HG03025 (cell line): Measurements from ENCODE around the gene PLA2G15.

Experiments used
- ATAC-seq: cut with Tn5 transposase; IDR thresholded peaks from one replicate; pipeline ENCODE4 v1.9.1; 2021; ENCODE audit warnings: mild to moderate bottlenecking, moderate library complexity; ENCODE audit not compliant: unreplicated experiment, low FRiP score

PLA2G15 gene

DNA sequence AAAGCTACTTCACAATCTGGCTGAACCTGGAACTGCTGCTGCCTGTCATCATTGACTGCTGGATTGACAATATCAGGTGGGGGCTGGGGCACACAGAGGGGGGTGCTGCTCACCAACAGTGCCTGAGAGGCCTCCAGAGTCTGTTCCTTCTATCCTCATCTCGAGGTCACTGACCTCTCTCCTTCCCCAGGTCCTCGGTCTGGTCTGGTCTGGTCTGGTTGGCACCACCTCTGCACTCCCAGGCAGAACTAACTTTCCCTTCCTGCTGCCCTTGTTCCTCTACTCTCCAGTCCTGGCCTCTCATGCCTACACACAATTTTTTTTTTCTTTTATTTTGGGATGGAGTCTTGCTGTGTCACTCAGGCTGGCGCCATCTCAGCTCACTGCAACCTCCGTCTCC is 4.2 kb downstream of the PLA2G15 start:
- ATAC-seq = no peak

- ATAC-seq = no peak
Measured at GRCh38 chr16:68250951-68251350, 5.8 kb downstream of the PLA2G15 start.

- ATAC-seq = no peak
Measured at GRCh38 chr16:68251832-68252231, 6.7 kb downstream of the PLA2G15 start.

GRCh38 chr16:68252383-68252782 is 7.2 kb downstream of the PLA2G15 start:
- no peak for ATAC-seq

DNA sequence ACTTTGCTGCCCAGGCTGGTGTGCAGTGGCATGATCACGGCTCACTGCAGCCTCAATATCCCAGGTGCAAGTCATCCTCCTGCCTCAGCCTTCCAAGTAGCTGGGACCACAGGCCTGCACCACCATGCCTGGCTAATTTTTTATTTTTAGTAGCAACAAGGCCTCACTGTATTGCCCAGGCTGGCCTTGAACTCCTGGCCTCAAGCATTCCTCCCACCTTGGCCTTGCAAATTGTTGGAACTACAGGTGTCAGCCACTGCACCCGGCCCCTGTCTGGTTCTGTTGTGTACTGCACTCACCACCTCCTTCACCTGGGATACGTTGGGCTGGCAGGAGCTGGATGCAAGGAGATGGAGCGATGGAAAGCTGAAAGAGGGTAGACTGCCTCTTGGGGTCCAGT is 8.5 kb downstream of the PLA2G15 start:
- ATAC-seq = no peak

GRCh38 chr16:68255712-68256111 is 10.5 kb downstream of the PLA2G15 start:
- no peak for ATAC-seq

- no peak for ATAC-seq
Measured at GRCh38 chr16:68257251-68257905, 12.2 kb downstream of the PLA2G15 start.

- ATAC-seq = no peak
Measured at GRCh38 chr16:68257906-68258800, 13.0 kb downstream of the PLA2G15 start.

DNA sequence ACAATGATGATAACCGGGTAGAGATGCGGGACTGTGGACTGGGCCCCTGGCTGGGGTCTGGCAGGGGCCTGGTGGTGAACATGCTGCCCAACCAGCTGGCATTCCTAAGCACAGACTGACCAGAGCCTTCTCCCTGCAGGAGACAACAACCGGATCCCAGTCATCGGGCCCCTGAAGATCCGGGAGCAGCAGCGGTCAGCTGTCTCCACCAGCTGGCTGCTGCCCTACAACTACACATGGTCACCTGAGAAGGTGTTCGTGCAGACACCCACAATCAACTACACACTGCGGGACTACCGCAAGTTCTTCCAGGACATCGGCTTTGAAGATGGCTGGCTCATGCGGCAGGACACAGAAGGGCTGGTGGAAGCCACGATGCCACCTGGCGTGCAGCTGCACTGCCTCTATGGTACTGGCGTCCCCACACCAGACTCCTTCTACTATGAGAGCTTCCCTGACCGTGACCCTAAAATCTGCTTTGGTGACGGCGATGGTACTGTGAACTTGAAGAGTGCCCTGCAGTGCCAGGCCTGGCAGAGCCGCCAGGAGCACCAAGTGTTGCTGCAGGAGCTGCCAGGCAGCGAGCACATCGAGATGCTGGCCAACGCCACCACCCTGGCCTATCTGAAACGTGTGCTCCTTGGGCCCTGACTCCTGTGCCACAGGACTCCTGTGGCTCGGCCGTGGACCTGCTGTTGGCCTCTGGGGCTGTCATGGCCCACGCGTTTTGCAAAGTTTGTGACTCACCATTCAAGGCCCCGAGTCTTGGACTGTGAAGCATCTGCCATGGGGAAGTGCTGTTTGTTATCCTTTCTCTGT is 14.0 kb downstream of the PLA2G15 start:
- no peak for ATAC-seq

GRCh38 chr16:68263559-68264127 is 18.5 kb downstream of the PLA2G15 start:
- no peak for ATAC-seq

DNA sequence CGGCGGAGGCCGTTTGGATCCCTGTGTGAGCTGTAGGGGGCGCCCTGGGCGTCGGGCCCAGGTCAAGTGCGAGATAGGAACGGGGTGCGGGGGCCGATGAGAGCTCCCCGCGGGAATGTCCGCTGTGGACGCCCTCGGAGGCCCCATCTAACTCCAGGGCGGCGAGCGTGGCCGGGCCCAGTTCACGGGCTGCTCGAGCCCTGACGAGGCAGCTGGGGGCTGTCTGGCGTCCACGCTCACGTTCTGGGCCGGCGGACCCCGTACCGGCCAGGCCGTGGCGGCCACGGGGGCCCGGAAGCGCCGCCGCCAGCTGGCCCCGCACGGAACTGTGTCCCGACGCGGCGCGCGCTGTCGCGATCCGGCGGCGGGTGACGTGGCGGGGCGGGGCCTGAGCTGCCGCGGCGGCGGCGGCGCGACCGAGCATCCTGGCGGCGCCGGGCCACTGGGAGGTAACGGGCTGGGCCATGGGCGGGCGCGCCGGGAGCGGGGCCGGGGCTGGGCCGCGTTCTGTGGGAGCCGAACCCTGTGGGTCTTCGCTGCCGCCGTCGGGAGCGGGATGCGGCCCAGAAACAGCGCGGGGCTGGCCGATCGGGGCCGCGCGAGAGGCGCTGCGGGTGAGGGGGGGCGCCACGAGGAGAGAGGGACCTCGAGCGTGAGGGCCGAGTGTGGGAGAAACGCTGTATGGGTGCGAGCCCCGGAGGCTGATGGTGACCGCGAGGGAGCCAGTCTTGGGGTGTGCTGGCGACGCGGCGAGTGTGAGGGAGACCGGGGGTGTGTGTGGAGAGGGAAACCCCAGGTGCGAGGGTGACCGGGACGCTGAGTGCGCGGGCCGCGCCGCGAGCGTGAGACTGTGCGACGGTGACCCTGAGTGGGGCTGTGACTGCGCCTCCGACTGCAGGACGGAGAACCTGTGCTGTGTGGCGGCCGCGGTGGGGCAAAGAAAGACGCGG is 19.2 kb downstream of the PLA2G15 start, which contains the start of gene SLC7A6:
Gene SLC7A6 (plus strand): TSS at position 399 of the 950 bp plus-strand sequence. CDS start 10,201 bp downstream, outside the sequence.
- ATAC-seq = peak; percentile 51

GRCh38 chr16:68265078-68265920 is 20.1 kb downstream of the PLA2G15 start:
- ATAC-seq = peak; percentile 5

DNA sequence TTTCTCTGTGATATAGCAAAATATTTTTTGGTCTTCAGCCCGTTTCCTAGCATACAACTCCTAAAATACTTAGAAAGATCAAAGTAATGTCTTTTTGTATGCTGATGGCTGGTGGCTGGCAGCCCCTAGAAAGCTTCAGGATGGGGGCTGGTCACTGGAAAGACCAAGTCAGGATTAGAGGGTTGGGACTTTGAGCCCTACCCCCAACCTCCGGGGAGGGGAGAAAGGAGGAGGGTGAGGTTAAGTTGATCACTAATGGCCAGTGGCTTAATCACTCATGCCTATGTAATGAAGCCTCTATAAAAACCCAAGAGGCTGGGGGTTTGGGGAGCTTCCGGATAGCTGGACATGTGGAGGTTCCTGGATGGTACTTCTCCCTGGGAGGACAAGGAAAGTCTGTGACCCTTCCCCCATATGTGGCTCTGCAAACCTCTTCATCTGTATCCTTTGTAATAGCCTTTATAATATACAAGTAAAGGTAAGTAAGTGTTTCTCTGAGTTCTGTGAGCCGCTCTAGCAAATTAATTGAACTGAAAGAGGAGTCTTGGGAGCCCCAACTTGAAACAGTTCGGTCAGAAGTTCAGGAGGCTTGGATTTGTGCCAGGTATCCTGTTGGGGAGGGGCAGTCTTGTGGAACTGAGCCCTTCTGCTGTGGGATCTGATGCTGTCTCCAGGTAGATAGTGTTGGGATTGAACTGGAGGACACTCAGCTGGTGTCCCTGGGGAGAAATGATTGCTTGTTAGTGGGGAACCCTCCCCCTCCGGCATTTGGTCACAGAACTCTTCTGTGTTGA is 22.6 kb downstream of the PLA2G15 start:
- no peak for ATAC-seq

DNA sequence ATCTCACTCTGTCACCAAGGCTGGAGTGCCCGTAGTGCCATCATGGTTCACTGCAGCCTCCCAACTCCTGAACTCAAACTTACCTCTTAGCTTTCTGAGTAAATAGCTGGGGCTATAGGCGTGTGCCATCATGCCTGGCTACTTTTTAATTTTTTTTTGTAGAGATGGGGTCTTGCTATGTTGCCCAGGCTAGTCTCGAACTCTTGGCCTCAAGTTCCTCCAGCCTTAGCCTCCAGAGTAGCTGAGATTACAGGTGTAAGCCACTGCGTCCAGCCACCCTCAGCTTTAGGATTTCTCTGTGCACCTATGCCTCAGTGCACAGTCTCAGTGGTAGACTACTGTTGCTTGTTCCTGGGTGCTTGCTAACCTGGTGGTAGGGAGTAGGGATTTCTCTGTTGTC is 24.6 kb downstream of the PLA2G15 start:
- no peak for ATAC-seq

GRCh38 chr16:68270353-68270752 is 25.2 kb downstream of the PLA2G15 start:
- ATAC-seq = no peak

DNA sequence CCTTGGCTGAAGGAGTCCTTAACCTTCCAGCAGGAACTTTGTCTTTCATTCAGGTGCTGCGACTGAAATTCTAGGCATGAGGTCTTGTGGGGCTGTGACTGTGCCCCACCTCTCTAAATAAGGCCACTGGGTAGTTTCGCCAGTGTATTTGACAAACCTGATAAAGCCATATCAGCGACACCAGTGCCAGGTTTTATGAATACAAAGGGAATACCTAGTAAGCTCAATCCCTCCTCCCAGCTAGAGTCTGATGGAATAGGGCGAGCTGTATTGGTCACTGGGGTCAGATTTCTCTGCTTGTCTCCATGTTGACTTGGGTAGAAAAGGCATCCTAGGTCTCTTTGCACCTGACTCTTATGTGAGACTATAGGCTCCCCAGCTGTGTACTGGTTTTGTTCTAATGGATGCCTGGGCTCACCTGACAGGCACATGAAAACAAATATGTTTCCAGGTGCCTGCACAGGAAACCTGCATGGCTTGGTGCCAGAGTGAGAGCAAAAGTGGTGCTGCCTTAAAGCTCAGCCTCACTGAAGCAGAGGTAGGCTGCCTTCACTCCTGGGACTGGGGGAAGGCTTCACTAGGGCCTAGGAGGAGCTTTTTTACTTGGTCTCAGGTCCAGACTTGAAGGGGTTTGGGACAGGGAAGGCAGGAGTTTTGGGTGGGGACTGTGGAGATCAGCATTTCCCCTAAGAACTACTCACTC is 27.5 kb downstream of the PLA2G15 start:
- no peak for ATAC-seq

GRCh38 chr16:68273459-68273858 is 28.3 kb downstream of the PLA2G15 start:
- no peak for ATAC-seq
